Putamen (tissue), 1 donor: ENCODE results near the gene ARVCF.
A peak's percentile ranks its signal among the peaks of the same experiment; 100 is the strongest.

Experiments used
- DNase-seq: peaks from one replicate; pipeline ENCODE4 v3.0.0-alpha.2; 2016; ENCODE audit warnings: low spot score

ARVCF gene

DNA sequence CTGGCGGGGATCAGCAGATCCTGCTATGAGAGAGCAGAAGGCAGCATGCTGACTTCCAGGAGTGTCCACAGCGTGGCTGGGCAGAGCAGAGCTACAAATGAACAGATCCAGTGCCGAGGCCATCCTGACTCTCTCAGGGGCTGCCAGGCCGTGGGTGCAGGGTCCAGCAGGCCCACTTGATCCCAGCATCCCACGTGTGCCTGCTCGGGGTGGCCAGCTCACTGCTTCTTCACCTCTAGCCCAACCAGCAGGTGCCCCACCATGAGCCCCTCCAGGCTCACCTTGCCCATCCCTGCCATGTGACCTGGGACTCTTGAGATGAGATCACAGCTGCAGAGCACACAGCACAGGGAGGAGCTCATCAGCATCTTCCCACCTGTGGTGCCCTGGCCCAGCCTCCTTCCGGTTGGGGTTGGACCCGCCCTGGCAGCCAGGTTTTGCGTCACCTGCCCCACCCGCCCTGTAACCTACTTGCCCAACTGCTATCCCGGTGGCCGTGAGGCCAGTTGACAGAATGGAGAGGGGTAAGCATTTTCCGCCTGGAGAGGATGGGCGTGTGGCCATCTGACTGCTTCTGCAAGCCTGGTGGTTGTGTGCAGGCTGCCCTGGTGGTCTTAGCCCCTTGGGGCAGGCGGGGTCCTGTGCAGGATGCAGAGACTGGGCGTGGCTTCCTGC, 15.2 kb upstream of the ARVCF start:
- no peak for DNase-seq

- no peak for DNase-seq
Measured at GRCh38 chr22:20029550-20030225, 13.1 kb upstream of the ARVCF start.

DNA sequence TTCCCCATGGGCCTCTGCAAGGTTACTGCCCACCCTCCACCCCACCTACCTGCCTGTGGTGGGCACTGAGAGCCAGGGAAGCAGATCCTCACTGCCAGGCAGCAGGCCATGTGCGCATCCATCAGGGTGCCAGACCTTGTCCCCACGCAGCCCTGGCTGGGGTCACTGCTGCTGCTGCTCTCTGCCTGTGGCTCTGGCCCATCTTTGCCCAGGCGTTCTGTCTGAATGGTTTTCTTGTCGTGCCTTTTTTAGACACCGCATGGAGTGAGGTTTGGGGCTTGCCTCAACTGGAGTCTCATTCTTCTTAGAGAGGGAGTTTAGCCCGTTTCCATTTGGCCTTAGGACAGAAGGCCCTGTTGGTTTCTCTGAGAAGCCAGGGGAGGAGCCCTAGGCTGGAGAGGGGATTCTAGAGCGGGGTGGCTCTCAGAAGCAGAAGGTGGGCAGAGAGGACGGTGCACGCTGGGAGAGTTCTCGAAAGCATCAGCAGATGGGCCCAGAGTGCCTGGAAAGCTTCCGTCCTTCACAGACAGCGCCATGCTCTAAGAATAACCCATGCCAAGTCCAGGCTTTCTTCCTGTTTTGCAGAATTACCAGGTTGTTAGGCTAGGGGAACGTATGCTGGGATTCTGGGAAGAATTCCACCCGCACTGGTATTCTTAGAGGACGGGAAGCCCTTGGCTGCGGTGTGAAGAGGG, 12.4 kb upstream of the ARVCF start:
- no peak for DNase-seq

- DNase-seq: no peak
Measured at GRCh38 chr22:20027966-20028854, 11.6 kb upstream of the ARVCF start.

DNA sequence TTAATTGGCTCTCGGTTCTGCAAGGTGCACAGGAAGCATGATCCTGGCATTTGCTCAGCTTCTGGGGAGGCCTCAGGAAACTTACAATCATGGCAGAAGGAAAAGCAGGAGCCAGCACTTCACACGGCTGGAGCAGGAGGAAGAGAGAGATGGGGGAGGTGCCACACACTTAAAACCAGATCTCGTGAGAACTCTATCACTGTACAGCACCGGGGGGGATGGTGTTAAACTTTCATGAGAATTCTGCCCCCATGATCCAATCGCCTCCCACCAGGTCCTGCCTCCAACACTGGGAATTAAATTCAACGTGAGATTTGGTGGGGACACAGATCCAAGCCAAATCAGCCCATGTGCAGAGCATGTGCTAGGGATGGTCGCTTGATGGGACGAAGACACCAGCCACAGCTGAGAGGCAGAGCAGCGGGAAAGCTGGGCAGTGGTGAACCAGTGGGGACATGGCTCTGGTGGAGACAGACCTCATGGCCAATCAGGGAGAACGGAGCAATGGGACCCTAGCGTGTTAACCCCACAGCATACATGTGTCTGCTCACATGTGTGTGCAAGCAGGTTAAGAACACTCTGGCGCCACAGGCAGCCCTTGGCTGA, 10.5 kb upstream of the ARVCF start:
- no peak for DNase-seq

DNA sequence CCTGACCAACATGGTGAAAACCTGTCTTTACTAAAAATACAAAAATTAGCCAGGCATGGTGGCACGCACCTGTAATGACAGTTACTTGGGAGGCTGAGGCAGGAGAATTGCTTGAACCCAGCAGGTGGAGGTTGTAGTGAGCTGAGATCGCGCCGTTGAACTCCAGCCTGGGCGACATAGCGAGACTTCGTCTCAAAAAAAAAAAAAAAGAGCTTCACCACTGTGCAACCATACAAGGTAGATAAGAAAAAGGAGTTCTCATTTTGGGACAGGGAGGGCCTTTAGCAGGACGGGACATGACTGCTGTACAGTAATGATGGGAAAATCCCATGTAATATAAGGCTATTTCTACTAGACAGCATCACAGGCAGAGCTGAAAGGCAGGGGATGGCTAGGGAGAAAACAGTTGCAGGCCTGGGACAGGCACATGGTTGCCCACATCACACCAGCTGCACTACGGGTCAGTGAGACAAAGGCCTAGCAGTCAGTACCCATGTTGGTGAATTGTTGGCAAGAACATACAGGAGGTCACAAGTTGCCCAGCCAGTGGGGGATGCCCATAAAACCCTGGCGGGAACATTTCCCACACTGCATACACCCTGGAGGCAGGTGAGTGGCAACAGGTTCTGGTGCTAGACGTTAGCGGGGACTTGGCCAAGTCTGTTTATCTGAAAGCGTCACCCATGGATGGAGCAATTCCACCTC, 9.7 kb upstream of the ARVCF start:
- no peak for DNase-seq

DNA sequence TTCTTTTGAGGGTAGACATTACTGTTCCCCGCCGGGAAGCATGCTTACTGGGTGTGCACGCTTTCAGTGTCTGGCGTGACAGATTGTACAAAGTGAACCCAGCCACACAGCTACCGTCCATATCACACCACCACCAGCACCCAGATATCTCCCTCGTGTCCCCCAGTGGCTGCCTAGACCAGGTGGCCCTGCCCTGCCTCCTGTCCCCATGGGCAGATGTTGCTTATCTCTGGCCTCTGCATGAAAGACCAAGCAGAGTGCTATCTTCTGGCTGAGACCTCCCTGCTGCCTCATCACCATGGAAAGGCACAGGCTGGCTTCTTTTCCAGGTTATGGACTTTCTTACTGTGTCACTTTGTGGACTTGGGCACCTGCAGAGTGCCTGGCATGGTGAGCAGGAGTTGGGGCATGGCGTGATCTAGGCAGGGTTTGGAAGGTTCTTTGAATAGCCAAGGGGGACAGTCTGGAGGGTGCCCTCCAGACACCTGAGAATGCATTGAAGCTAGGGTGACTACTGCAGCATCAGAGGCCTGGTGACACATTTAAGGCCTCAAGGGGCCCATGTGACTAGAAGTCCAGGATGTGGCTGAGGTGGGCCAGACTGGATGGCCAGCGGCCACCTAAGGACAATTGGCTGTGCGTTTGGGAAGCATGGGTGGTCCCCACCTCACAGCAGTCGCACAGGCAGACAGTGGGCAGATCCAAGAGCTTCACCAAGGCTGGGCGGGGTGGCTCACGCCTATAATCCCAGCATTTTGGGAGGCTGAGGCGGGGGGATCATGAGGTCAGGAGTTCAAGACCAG, 9.0 kb upstream of the ARVCF start:
- no peak for DNase-seq

DNA sequence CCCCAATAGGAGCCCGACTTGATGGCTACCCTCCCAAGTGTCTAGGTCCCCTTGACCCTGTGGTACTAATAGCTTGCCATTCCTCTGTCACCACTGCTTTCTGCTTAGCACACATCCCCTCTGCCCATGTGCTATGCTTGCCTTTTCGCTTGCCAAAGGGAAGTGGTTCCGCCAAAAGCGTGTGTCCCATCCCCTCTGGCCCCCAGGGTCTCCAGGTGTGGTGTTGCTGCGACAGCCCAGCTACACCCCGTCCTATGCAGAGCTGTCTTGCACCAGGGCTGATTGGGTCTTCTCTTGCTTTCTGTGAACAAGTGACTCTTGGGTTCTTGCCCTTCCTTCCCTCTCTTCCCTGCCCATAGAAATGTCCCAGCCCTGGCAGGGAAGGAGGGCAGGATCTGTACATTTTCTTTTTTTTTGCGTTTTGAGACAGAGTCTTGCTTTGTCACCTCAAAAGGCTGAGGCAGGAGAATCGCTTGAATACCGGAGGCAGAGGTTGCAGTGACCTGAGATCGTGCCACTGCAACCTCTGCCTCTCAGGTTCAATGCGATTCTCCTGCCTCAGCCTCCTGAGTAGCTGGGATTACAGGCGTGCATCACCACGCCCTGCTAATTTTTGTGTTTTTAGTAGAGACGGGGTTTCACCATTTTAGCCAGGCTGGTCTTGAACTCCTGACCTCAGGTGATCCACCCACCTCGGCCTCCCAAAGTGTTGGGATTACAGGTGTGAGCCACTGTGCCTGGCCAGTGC, 8.2 kb upstream of the ARVCF start:
- DNase-seq: no peak

GRCh38 chr22:20024225-20024624, 7.6 kb upstream of the ARVCF start:
- DNase-seq: no peak

- DNase-seq: no peak
Measured at GRCh38 chr22:20022978-20023613, 6.5 kb upstream of the ARVCF start.

GRCh38 chr22:20022231-20022977, 5.8 kb upstream of the ARVCF start:
- DNase-seq: no peak

DNA sequence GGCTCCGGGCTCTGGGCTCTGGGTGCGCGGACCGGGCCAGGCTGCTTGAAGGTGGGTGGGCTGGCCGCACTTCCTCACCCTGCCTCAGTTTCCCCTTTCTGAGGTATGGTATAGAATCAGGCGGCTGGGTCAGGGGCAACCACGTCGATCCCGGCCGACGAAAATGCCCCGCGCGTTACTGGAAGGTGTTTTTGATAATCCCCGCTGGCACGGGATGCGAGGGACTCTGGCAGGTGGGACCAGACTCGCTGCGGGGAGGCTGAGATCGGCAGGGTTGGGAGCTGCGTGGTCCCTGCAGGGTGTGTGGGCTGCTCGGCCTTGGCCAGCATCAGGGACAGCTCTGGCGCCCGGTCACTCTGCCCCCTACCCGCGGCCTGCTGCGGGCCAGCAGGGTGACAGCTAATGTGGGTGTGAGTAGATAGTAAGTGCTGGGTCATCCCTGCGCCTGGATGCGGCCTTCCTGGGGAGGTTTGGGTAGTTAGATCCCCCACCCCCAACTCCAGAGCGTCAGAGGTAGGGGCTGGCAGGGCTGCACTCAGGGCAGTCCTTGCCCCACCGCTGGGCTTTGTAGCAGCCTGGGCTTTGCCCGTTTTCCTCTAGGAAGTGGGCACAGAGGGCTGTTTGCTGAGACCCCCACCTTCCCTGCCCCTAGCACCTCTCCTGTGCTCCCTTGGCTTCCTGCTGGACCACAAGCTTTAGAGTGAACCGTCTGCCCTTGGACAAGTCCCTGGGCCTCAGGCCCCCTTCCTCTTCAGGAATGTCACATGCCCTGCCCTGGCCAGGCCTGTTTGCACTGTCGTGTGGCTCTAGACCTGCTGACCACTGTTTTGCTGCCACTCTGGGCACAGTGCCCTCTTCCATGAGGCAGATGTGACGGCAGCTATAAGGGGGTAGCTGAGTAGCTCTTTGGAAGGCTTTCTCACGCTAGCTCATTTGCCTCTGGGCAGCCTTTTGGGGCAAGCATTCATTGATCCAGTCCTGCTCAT, 4.9 kb upstream of the ARVCF start:
- peak; percentile 86 for DNase-seq

DNA sequence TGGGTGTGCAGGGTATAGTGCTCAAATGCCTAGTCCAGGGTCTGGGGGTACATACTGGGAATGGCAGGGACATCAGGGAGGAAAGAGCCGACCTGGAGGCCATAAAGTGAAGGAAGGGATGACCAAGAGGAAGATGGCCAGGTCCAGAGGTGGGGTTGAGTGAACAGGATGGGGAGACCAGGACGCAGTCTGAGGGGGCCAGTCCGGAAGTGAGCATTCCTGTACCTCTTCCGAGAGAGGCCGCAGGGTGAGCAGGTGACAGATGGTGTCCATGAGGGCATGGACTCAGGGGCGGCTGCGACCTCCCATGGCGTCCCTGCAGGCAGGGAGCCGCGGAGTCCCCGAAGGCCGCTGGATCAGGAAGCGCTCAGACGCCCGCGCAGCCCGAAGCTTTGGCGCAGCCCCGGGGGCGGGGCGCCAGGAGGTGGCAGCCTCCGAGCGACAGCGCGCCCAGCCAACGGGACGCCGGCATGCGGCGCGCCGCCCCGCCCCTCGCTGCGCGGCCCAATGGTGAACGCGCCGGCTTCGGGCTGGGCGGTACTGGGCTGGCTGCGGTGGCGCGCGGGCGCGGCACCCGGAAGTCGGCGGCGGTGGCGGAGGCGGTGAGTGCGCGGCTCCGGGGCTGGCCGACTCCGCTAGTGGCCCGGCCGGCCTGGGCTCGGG, 4.0 kb upstream of the ARVCF start, which contains the start of gene TANGO2:
TSS of gene TANGO2 (plus strand) at position 578 of the 663 bp plus-strand sequence. CDS start 15,689 bp downstream, outside the sequence.
- peak; percentile 91 for DNase-seq

DNA sequence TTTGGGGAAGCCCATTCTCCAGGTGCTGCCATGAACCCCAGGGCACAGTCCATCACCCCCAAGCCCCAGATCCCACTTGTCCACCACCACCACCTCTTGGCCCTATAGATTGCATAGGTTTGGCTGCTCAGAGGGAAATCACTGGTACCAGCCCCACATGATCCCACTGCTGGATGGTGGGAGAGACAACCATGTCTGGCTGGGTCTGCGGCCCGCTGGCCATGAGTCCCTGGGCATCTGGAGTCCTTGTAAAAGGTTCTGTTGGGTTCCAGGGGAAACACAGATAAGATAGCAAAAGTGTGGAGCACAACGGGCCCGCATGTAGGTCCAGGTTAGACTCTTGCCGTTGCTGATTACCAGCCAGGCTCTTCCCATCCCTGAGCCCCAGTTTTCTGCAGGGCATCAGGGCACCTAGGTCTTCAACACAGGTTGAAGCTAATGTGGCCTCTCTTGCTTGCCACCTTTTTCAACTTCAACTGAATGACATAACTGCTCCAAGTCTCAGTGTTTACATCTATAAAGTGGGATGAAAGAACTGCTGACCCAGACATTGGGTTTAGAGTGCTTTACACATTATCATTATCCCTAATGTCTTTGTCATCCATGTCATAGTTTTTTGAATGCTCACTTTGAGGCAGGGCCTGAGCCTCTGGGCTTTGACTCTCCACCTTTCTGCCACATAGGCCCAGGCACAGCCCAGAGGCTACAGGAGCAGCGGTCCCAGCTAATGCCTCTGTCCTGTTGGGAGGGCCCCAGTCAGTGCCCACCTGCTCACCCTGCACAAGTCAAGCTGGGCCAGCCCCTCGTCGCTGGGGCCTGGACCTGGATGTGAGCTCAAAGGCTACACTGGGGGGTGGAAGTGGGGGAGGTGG, 3.3 kb upstream of the ARVCF start:
- DNase-seq: no peak

DNA sequence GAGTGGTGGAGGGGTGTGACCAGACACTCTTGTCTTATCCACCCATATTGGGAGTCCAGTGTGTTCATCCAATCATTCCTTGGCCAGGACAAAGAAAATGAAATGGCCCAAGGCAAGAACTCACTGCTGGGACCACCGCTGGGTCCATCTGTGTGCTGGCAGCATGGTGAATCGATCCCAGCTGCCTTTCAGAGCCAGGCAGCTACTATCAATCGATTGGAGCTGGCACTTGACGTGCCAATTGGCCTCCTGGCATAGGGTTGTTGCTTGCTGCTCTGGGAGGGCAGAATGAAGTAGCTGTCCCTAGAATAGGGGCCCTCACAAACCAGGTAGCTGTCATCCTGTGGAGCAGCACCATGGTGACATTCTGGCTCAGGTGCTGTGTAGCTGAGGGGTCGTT, 1.4 kb upstream of the ARVCF start:
- no peak for DNase-seq

DNA sequence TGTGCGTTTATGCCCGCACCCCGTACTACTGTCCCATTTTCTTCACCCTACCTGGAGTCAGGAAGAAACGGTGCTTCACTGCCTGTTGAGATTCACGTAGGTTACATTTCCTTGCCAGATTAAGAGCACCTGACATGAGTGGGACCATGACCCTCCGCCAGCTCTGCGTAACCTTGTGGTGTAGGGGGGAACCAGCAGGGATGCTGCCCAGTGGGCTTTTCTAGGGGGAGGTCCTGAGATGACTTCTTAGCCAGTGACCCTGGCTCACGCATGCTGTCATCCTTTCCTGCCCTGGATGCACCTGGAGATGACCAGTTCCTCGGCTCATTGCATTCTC, 967 bp upstream of the ARVCF start:
- no peak for DNase-seq
